GM23248 (cell line): ENCODE measurements around the gene ADM.

ENCODE experiments used
- EZH2 ChIP-seq: fragments of 200-600 bp; sonication (generic); IDR thresholded peaks from 2 replicates; pipeline ENCODE4 v1.6.1; 2018; ENCODE audit warnings: antibody characterized with exemption, mild to moderate bottlenecking; ENCODE audit not compliant: insufficient read depth, poor library complexity, severe bottlenecking
- EZH2phosphoT487 ChIP-seq: fragments of 200-600 bp; sonication (generic); IDR thresholded peaks from 2 replicates; pipeline ENCODE4 v1.6.1; 2018; ENCODE audit warnings: antibody characterized with exemption, moderate library complexity, mild to moderate bottlenecking, low read depth; ENCODE audit not compliant: insufficient read depth

DNA sequence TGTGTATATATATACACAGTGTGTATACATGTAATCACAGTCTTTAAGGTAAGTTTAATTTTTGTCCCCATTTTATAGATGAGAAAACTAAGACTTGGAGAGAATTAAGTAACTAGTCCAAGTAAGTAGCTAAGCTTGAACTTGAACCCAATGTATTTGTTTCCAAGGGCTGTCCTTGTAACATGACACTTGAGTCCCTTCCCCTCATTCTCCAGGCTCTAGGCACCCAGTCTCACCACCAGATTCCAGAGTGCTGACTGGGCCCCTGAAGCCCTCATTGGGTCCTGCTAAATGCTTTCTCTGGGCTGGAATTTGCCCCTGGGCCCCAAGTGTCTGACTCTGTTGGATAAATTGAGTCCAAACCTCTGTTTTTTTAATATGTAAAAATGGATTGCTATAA lies 45.5 kb downstream of the ADM start:
- no peak for TF ChIP-seq EZH2phosphoT487
- TF ChIP-seq EZH2, result no peak
